Measurements from ENCODE around the gene PSENEN. TPM values are rescaled to one million over a fixed set of nuclear protein-coding genes. Genes with fewer than 3 reads are reported as not detected.

Gene PSENEN
- total and polyA plus RNA-seq, 9 of the 15 experiments (the other 6 are each of a cell fraction or from before 2014, with no cell fraction given) = 34.5 to 299 (median 61.1) TPM

- TF ChIP-seq PRMT5 (CRISPR knock-in tag; IDR thresholded peaks at IDR 0.05) = no peak
- peak; percentile 88 for TF ChIP-seq POLR2A (conservative IDR thresholded peaks at IDR 0.05)
- TF ChIP-seq ZBTB5 (IDR thresholded peaks at IDR 0.05) = no peak
- no peak for TF ChIP-seq FOXO4 (CRISPR knock-in tag; IDR thresholded peaks at IDR 0.05)
- no peak for TF ChIP-seq HOMEZ (CRISPR knock-in tag; IDR thresholded peaks at IDR 0.05)
- TF ChIP-seq POLR2AphosphoS5 (IDR thresholded peaks at IDR 0.05; ENCODE audit: control insufficient read depth, insufficient read depth, low read depth, low read length) = peak; percentile 45; the same call in 1 of the 2 replicates
- peak; percentile 70; the same call in 1 of the 2 replicates for TF ChIP-seq HDAC8 (tag; IDR thresholded peaks at IDR 0.05)
- peak; percentile 57 for TF ChIP-seq RB1 (IDR thresholded peaks at IDR 0.05; ENCODE audit: low read depth)
- TF ChIP-seq ZNF398 (CRISPR knock-in tag; IDR thresholded peaks at IDR 0.05) = no peak
- peak; percentile 77 for TF ChIP-seq ARID3A (IDR thresholded peaks at IDR 0.05; ENCODE audit: borderline replicate concordance, low read depth, low read length)
- no peak for TF ChIP-seq HMG20B (CRISPR knock-in tag; IDR thresholded peaks at IDR 0.05)
- TF ChIP-seq ZNF583 (CRISPR knock-in tag; IDR thresholded peaks at IDR 0.05) = 0 out of 2 replicates have a peak, but pooled peaks have one; percentile 21
- TF ChIP-seq NCOA4 (IDR thresholded peaks at IDR 0.05; ENCODE audit: partially characterized antibody) = no peak
- TF ChIP-seq BRD4 (IDR thresholded peaks at IDR 0.05) = 0 out of 2 replicates have a peak, but pooled peaks have one; percentile 53
- peak; percentile 100 for TF ChIP-seq NEUROD1 (IDR thresholded peaks at IDR 0.05; ENCODE audit: borderline replicate concordance, low read depth, low read length, partially characterized antibody)
- TF ChIP-seq CCNT2 (IDR thresholded peaks at IDR 0.05; ENCODE audit: borderline replicate concordance, extremely low read depth, insufficient read length, low read depth, low read length) = no peak
- TF ChIP-seq SETDB1 (IDR thresholded peaks at IDR 0.05; ENCODE audit: low read length) = no peak
- TF ChIP-seq THAP7 (CRISPR knock-in tag; IDR thresholded peaks at IDR 0.05) = peak; percentile 90
Measured at GRCh38 chr19:35757749-35758608, 12.5 kb downstream of the PSENEN start, which contains the start of gene PROSER3 (continued).
